H9 (cell line): ENCODE data around the gene GHITM. TPM values are rescaled to one million over a fixed set of nuclear protein-coding genes. Genes with fewer than 3 reads are reported as not detected.

ENCODE experiments used
- DNase-seq: peaks from one replicate; pipeline ENCODE4 v3.0.0-alpha.2; 2017
- H2AFZ ChIP-seq: one replicate; pipeline ENCODE4 v1.6.1; 2013; ENCODE audit warnings: mild to moderate bottlenecking, low read length, control low read depth, moderate library complexity
- H2AK5ac ChIP-seq: 2 replicates; pipeline ENCODE4 v1.6.1; 2013; ENCODE audit warnings: low read length, control low read depth, mixed read lengths; ENCODE audit not compliant: insufficient read length
- H2BK120ac ChIP-seq: one replicate; pipeline ENCODE4 v1.6.1; 2013; ENCODE audit warnings: low read depth, mild to moderate bottlenecking, low read length, control low read depth, inconsistent platforms; ENCODE audit not compliant: poor library complexity, severe bottlenecking
- H2BK12ac ChIP-seq: 2 replicates; pipeline ENCODE4 v1.6.1; 2013; ENCODE audit warnings: low read length, control low read depth, mixed read lengths, low read depth; ENCODE audit not compliant: insufficient read length
- H2BK15ac ChIP-seq: 2 replicates; pipeline ENCODE4 v1.6.1; 2013; ENCODE audit warnings: low read depth, low read length, control low read depth
- H2BK20ac ChIP-seq: one replicate; pipeline ENCODE4 v1.6.1; 2013; ENCODE audit warnings: low read depth, mild to moderate bottlenecking, low read length, control low read depth, inconsistent platforms; ENCODE audit not compliant: poor library complexity, severe bottlenecking
- H2BK5ac ChIP-seq: 2 replicates; pipeline ENCODE4 v1.6.1; 2013; ENCODE audit warnings: low read length, control low read depth, mixed read lengths; ENCODE audit not compliant: insufficient read length
- H3K14ac ChIP-seq: 2 replicates; pipeline ENCODE4 v1.6.1; 2013; ENCODE audit warnings: low read length, control low read depth; ENCODE audit not compliant: insufficient read depth
- H3K18ac ChIP-seq: 2 replicates; pipeline ENCODE4 v1.6.1; 2013; ENCODE audit warnings: low read depth, mild to moderate bottlenecking, mixed read lengths, low read length, control low read depth; ENCODE audit not compliant: insufficient read length
- H3K23ac ChIP-seq: 2 replicates; pipeline ENCODE4 v1.6.1; 2013; ENCODE audit warnings: low read length, control low read depth, mixed read lengths, low read depth; ENCODE audit not compliant: insufficient read length
- H3K23me2 ChIP-seq: 2 replicates; pipeline ENCODE4 v1.6.1; 2013; ENCODE audit warnings: low read depth, mild to moderate bottlenecking, mixed read lengths, low read length, control low read depth; ENCODE audit not compliant: insufficient read length, poor library complexity, severe bottlenecking
- H3K27ac ChIP-seq: 2 replicates; pipeline ENCODE4 v1.5.1; 2013; ENCODE audit warnings: low read length, control low read depth, mixed read lengths, low read depth; ENCODE audit not compliant: insufficient read length
- H3K27me3 ChIP-seq: 2 replicates; pipeline ENCODE4 v1.6.1; 2013; ENCODE audit warnings: low read length, control low read depth, inconsistent platforms; ENCODE audit not compliant: insufficient read depth
- H3K4ac ChIP-seq: 2 replicates; pipeline ENCODE4 v1.6.1; 2013; ENCODE audit warnings: low read depth, mild to moderate bottlenecking, control low read depth, inconsistent platforms, low read length, moderate library complexity
- H3K4me1 ChIP-seq: 2 replicates; pipeline ENCODE4 v1.6.1; 2013; ENCODE audit warnings: low read length, control low read depth, inconsistent platforms; ENCODE audit not compliant: insufficient read depth
- H3K4me2 ChIP-seq: 2 replicates; pipeline ENCODE4 v1.6.1; 2013; ENCODE audit warnings: low read length, control low read depth, mixed read lengths; ENCODE audit not compliant: insufficient read length, insufficient read depth
- H3K56ac ChIP-seq: 2 replicates; pipeline ENCODE4 v1.6.1; 2013; ENCODE audit warnings: low read depth, mild to moderate bottlenecking, mixed read lengths, low read length, control low read depth; ENCODE audit not compliant: insufficient read length
- H3K79me1 ChIP-seq: 2 replicates; pipeline ENCODE4 v1.6.1; 2013; ENCODE audit warnings: low read depth, mild to moderate bottlenecking, moderate library complexity, low read length, control low read depth, inconsistent platforms; ENCODE audit not compliant: insufficient read depth, poor library complexity, severe bottlenecking
- H3K79me2 ChIP-seq: 2 replicates; pipeline ENCODE4 v1.6.1; 2013; ENCODE audit warnings: low read length, control low read depth, inconsistent platforms; ENCODE audit not compliant: insufficient read depth
- H3K9ac ChIP-seq: 2 replicates; pipeline ENCODE4 v1.6.1; 2013; ENCODE audit warnings: low read length, control low read depth, mixed read lengths; ENCODE audit not compliant: insufficient read length; ENCODE audit errors: extremely low read depth
- H3K9me3 ChIP-seq: one replicate; pipeline ENCODE4 v1.6.1; 2013; ENCODE audit warnings: low read depth, low read length, inconsistent platforms; ENCODE audit not compliant: control insufficient read depth
- H3T11ph ChIP-seq: one replicate; pipeline ENCODE4 v1.6.1; 2013; ENCODE audit warnings: mild to moderate bottlenecking, low read length, control low read depth, inconsistent platforms
- H4K20me1 ChIP-seq: one replicate; pipeline ENCODE4 v1.6.1; 2013; ENCODE audit not compliant: control insufficient read depth, insufficient read length, insufficient read depth
- H4K5ac ChIP-seq: 2 replicates; pipeline ENCODE4 v1.6.1; 2013; ENCODE audit warnings: low read depth, mild to moderate bottlenecking, mixed read lengths, low read length, control low read depth; ENCODE audit not compliant: insufficient read length
- H4K8ac ChIP-seq: replicated peaks from 2 replicates; pipeline ENCODE4 v1.6.1; 2013; ENCODE audit warnings: low read length, control low read depth, mixed read lengths, low read depth; ENCODE audit not compliant: insufficient read length
- H4K91ac ChIP-seq: 2 replicates; pipeline ENCODE4 v1.6.1; 2013; ENCODE audit warnings: low read depth, mild to moderate bottlenecking, moderate library complexity, mixed read lengths, low read length, control low read depth; ENCODE audit not compliant: insufficient read length
- H3K27ac Mint-ChIP-seq, 3 experiments: 2 replicates in 2 of 3; 3 replicates in 1 of 3; pipeline ENCODE4 v1.8.0; 2020 to 2021; ENCODE audit warnings: mixed read lengths in 3 of 3, mild to moderate bottlenecking in 1 of 3, moderate library complexity in 1 of 3
- H3K27me3 Mint-ChIP-seq: 2 replicates; pipeline ENCODE4 v1.8.0; 2021; ENCODE audit warnings: low read depth, mild to moderate bottlenecking, moderate library complexity, mixed read lengths
- H3K36me3 Mint-ChIP-seq, 3 experiments: 2 replicates in 2 of 3; 3 replicates in 1 of 3; pipeline ENCODE4 v1.8.0; 2020 to 2021; ENCODE audit warnings: low read depth in 3 of 3, mixed read lengths in 3 of 3; ENCODE audit not compliant: insufficient read depth in 1 of 3
- H3K4me1 Mint-ChIP-seq, 2 experiments: 2 replicates each; pipeline ENCODE4 v1.8.0; 2020; ENCODE audit warnings: mixed read lengths in 2 of 2
- H3K4me3 Mint-ChIP-seq, 2 experiments: 2 replicates in 1 of 2; 3 replicates in 1 of 2; pipeline ENCODE4 v1.8.0; 2020 to 2021; ENCODE audit warnings: mild to moderate bottlenecking in 2 of 2, mixed read lengths in 2 of 2, moderate library complexity in 1 of 2
- H3K9me3 Mint-ChIP-seq, 2 experiments: 2 replicates in 1 of 2; 3 replicates in 1 of 2; pipeline ENCODE4 v1.8.0; 2020; ENCODE audit warnings: mild to moderate bottlenecking in 2 of 2, mixed read lengths in 2 of 2, moderate library complexity in 1 of 2
- WGBS: extraction: QIAGEN DNeasy Blood & Tissue Kit; methylation state at CpG from one replicate; pipeline ENCODE4 v1.1.7; 2013; ENCODE audit warnings: missing lambda C conversion rate, low lambda C conversion rate, mixed read lengths; ENCODE audit not compliant: insufficient read length; ENCODE audit errors: extremely low coverage; 5-methylcytosine and 5-hydroxymethylcytosine counted together
- total RNA-seq: library from RNA; stranded (reverse); gene quantifications from 2 replicates; pipeline ENCODE4 v1.2.1, GENCODE V29; 2021
- TF ChIP-seq, protein P1 (sequence below): fragments of 200-600 bp; sonication (generic); conservative IDR thresholded peaks from 3 replicates; pipeline ENCODE4 v1.8.0; 2021; ENCODE audit warnings: antibody characterized with exemption, mild to moderate bottlenecking

GHITM gene
- total RNA-seq, 1 experiment from 2014 or later: 95.6 TPM

GRCh38 chr10:84172467-84173356 is 33.4 kb downstream of the GHITM start:
- DNase-seq: no peak
- no peak overlapping the region for H4K5ac ChIP-seq
- H4K8ac ChIP-seq: no peak overlapping the region

More at GRCh38 chr10:84172467-84173356, 33.4 kb downstream of the GHITM start:
- Mint-ChIP-seq H3K27ac (0 out of 7 replicates have a peak overlapping the region, but pooled peaks of 1 of the 3 experiments have one; percentile 15), H3K4me3 (no peak overlapping the region), H3K4me1 (no peaks in the 10 kb centered on the region), H3K27me3 (peaks cover 3% of the 10 kb centered on the region), H3K36me3 (no peaks in the 10 kb centered on the region), H3K9me3 (peaks cover 0 to 1% of the 10 kb centered on the region in 2 experiments; a peak in 1 of 5 replicates)
- H2BK120ac ChIP-seq: no peak overlapping the region
- no peak overlapping the region for H2BK12ac ChIP-seq
- no peaks in the 10 kb centered on the region for H3K23me2 ChIP-seq
- no peak overlapping the region for H3K4ac ChIP-seq
- H3K56ac ChIP-seq: no peak overlapping the region
- no peak overlapping the region for H4K91ac ChIP-seq
- WGBS: no CpG with 5 or more reads among the region's 9 CpGs
- no peaks in the 10 kb centered on the region for H3K79me1 ChIP-seq
- H2BK5ac ChIP-seq: no peak overlapping the region
- TF ChIP-seq, protein P1, sequence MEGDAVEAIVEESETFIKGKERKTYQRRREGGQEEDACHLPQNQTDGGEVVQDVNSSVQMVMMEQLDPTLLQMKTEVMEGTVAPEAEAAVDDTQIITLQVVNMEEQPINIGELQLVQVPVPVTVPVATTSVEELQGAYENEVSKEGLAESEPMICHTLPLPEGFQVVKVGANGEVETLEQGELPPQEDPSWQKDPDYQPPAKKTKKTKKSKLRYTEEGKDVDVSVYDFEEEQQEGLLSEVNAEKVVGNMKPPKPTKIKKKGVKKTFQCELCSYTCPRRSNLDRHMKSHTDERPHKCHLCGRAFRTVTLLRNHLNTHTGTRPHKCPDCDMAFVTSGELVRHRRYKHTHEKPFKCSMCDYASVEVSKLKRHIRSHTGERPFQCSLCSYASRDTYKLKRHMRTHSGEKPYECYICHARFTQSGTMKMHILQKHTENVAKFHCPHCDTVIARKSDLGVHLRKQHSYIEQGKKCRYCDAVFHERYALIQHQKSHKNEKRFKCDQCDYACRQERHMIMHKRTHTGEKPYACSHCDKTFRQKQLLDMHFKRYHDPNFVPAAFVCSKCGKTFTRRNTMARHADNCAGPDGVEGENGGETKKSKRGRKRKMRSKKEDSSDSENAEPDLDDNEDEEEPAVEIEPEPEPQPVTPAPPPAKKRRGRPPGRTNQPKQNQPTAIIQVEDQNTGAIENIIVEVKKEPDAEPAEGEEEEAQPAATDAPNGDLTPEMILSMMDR: no peak
- H3K27me3 ChIP-seq: no peaks in the 10 kb centered on the region; the same call in 1 of the 2 replicates
- no peak overlapping the region for H3K23ac ChIP-seq
- no peak overlapping the region for H2AFZ ChIP-seq
- no peak overlapping the region for H3K18ac ChIP-seq
- H3T11ph ChIP-seq: no peak overlapping the region
- H3K14ac ChIP-seq: no peak overlapping the region
- no peaks in the 10 kb centered on the region for H3K9me3 ChIP-seq
- no peaks in the 10 kb centered on the region for H3K79me2 ChIP-seq
- no peak overlapping the region for H3K9ac ChIP-seq
- no peak overlapping the region for H2BK20ac ChIP-seq
- no peaks in the 10 kb centered on the region for H4K20me1 ChIP-seq
- no peak overlapping the region for H3K4me2 ChIP-seq
- no peak overlapping the region for H2BK15ac ChIP-seq
- no peaks in the 10 kb centered on the region for H3K4me1 ChIP-seq
- H3K27ac ChIP-seq: no peak overlapping the region
- H2AK5ac ChIP-seq: no peak overlapping the region
